ENCODE results near the gene LRRC8A. TPM values are rescaled to one million over a fixed set of nuclear protein-coding genes. Genes with fewer than 3 reads are reported as not detected.

Gene LRRC8A
- total and polyA plus RNA-seq, 2 of the 8 experiments (the other 6 are each of a cell fraction or from before 2014, with no cell fraction given) = 103 to 111 TPM

- TF ChIP-seq SP4 (IDR thresholded peaks at IDR 0.05; ENCODE audit: low read length) = no peak
- TF ChIP-seq CTBP2 (IDR thresholded peaks at IDR 0.05; ENCODE audit: borderline replicate concordance, insufficient read depth, insufficient read length, low read length) = no peak
- TF ChIP-seq ASH2L (IDR thresholded peaks at IDR 0.05; ENCODE audit: low read length) = no peak
- TF ChIP-seq RBBP5 (IDR thresholded peaks at IDR 0.05; ENCODE audit: borderline replicate concordance, low read depth, low read length) = no peak
- TF ChIP-seq E2F6 (IDR thresholded peaks at IDR 0.05) = no peak
- no peak for TF ChIP-seq KDM5A (IDR thresholded peaks at IDR 0.05; ENCODE audit: low read length)
Observed at GRCh38 chr9:128918921-128919320, 37.0 kb downstream of the LRRC8A start (continued).
